ENCODE results near the gene ME2. TPM values are rescaled to one million over a fixed set of nuclear protein-coding genes. Genes with fewer than 3 reads are reported as not detected.

Gene ME2
- total and polyA plus RNA-seq, 8 donors = 16.6 to 100 (median 58.5) TPM

DNA sequence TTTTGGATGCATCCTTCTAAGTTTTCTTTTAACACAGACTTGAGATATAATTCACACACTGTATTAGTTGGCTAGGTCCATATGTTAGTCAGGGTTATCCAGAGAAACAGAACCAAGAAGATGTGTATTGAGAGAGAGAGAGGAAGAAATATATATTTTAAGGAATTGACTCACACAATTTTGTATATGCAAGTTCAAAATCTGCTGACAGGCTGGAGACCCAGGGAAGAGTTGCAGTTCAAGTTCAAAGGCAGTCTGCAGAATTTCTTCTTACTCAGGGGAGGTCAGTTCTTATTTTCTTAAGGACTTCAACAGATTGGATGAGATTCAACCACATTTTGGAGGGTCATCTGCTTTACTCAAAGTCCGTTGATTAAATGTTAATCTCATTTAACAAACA is 36.1 kb upstream of the ME2 start:
- Histone ChIP-seq H3K4me1 (peaks cover 0 to 12% (median 0%) of the 10 kb centered on the region in 4 donors), H3K36me3 (no peaks in the 10 kb centered on the region), H3K27ac (no peak overlapping the region), H3K9me3 (no peaks in the 10 kb centered on the region), H3K4me3 (no peak overlapping the region), H3K27me3 (no peaks in the 10 kb centered on the region)
- no peak for DNase-seq
- intact Hi-C loops (cut with DNase I; ENCODE audit: low total_unique reads) = no loop called here
- TF ChIP-seq EP300 (IDR thresholded peaks at IDR 0.05) = no peak
- TF ChIP-seq POLR2A (IDR thresholded peaks at IDR 0.05) = no peak
- TF ChIP-seq POLR2AphosphoS5 (IDR thresholded peaks at IDR 0.05) = no peak
- TF ChIP-seq, protein P1, sequence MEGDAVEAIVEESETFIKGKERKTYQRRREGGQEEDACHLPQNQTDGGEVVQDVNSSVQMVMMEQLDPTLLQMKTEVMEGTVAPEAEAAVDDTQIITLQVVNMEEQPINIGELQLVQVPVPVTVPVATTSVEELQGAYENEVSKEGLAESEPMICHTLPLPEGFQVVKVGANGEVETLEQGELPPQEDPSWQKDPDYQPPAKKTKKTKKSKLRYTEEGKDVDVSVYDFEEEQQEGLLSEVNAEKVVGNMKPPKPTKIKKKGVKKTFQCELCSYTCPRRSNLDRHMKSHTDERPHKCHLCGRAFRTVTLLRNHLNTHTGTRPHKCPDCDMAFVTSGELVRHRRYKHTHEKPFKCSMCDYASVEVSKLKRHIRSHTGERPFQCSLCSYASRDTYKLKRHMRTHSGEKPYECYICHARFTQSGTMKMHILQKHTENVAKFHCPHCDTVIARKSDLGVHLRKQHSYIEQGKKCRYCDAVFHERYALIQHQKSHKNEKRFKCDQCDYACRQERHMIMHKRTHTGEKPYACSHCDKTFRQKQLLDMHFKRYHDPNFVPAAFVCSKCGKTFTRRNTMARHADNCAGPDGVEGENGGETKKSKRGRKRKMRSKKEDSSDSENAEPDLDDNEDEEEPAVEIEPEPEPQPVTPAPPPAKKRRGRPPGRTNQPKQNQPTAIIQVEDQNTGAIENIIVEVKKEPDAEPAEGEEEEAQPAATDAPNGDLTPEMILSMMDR (IDR thresholded peaks at IDR 0.05) = no peak
- WGBS, 5 donors = 0 to 39% (median 0%) methylated on average over 1 of the region's 1 CpG

DNA sequence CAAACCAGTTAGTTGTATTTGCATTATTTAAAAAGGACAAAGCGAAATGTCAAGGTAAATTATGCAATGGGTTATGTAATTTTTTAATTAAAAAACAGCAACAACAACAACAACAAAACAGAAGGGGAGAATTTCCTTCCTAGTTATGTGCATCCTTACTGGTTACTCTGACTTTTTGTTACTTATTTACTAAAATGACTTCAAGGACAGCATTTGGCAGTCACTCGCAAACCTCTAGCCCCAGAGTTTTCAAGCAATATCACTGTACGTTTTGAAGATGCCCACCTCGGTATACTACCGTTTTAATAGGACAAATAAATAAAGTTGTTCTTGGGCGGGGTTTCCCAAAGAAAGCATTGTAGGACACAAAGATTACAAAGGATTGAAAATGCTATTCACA is 34.4 kb upstream of the ME2 start:
- no peaks in the 10 kb centered on the region for H3K9me3 ChIP-seq
- no peak overlapping the region for H3K4me3 ChIP-seq
- peaks cover 0 to 7% (median 0%) of the 10 kb centered on the region in 4 donors for H3K4me1 ChIP-seq
- DNase-seq = no peak
- H3K36me3 ChIP-seq = no peaks in the 10 kb centered on the region
- TF ChIP-seq EP300 (IDR thresholded peaks at IDR 0.05) (no peak), POLR2AphosphoS5 (IDR thresholded peaks at IDR 0.05) (no peak), POLR2A (IDR thresholded peaks at IDR 0.05) (no peak)
- TF ChIP-seq, protein P1 (IDR thresholded peaks at IDR 0.05) = no peak
- no peaks in the 10 kb centered on the region for H3K27me3 ChIP-seq
- no peak overlapping the region for H3K27ac ChIP-seq
- 42 to 70% (median 58%) methylated on average over 6 of the region's 6 CpGs for WGBS, 5 donors
- intact Hi-C loops (cut with DNase I; ENCODE audit: low total_unique reads) = no loop called here

- intact Hi-C loops (cut with DNase I; ENCODE audit: low total_unique reads) = no loop called here
- Histone ChIP-seq H3K4me1 (peaks cover 0 to 3% (median 0%) of the 10 kb centered on the region in 4 donors), H3K4me3 (no peak overlapping the region), H3K27me3 (no peaks in the 10 kb centered on the region), H3K36me3 (no peaks in the 10 kb centered on the region), H3K27ac (no peak overlapping the region), H3K9me3 (no peaks in the 10 kb centered on the region)
- TF ChIP-seq EP300 (IDR thresholded peaks at IDR 0.05) (no peak), POLR2AphosphoS5 (IDR thresholded peaks at IDR 0.05) (no peak), POLR2A (IDR thresholded peaks at IDR 0.05) (no peak)
- TF ChIP-seq, protein P1 (IDR thresholded peaks at IDR 0.05) = no peak
- DNase-seq = no peak
- WGBS, 5 donors = 49 to 79% (median 73%) methylated on average over 3 of the region's 3 CpGs
Measured at GRCh38 chr18:50844960-50845359, 34.0 kb upstream of the ME2 start.

DNA sequence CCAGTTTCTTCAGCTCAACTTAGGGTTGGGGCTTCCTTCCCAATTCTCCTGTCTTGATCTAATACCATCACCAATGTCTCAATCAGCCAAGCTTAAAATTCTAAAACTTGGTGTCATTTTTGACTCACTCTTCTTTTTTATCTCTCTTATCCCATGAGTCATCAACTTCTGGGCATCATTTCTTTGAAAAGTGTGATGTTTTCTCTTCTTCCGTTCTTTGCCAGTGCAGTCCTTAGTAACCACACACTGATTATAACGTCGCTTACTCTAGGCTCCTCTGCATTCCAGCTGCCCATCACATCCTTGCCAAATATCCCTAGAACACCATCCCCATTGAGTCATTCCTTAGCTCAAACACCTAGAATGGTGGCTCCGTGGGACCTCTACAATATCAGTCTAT is 31.7 kb upstream of the ME2 start:
- no peaks in the 10 kb centered on the region for H3K9me3 ChIP-seq
- H3K4me3 ChIP-seq = no peak overlapping the region
- TF ChIP-seq POLR2AphosphoS5 (IDR thresholded peaks at IDR 0.05) (no peak), POLR2A (IDR thresholded peaks at IDR 0.05) (no peak), EP300 (IDR thresholded peaks at IDR 0.05) (no peak)
- TF ChIP-seq, protein P1 (IDR thresholded peaks at IDR 0.05) = no peak
- H3K27me3 ChIP-seq = no peaks in the 10 kb centered on the region
- DNase-seq = no peak
- no peak overlapping the region for H3K27ac ChIP-seq
- intact Hi-C loops (cut with DNase I; ENCODE audit: low total_unique reads) = no loop called here
- 80 to 91% (median 89%) methylated on average over 4 of the region's 4 CpGs for WGBS, 5 donors
- no peaks in the 10 kb centered on the region for H3K4me1 ChIP-seq
- no peaks in the 10 kb centered on the region for H3K36me3 ChIP-seq

Measured in stomach (tissue), 9 donors.